ENCODE data around the gene BDKRB1.

Gene BDKRB1

DNA sequence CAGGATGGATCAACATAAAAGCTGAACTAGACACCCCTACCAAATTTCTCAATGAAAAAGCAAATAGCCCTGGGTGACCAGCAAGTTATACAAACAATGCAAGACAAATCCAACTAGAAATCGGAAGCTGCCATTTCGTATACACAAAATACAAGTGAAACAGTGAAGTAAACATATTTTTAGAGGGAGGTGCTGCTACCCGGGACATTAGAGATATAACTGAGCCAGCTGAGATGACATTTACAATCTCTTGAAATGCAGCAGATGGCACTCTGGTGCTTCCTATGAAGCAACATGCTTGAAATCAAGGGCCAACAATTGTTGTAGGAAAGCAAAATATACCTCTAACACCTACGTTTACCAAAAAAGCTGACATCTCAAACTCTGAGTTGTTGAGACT, 25.5 kb downstream of the BDKRB1 start:
- DNase-seq (ENCODE audit: low read depth) = no peak

DNA sequence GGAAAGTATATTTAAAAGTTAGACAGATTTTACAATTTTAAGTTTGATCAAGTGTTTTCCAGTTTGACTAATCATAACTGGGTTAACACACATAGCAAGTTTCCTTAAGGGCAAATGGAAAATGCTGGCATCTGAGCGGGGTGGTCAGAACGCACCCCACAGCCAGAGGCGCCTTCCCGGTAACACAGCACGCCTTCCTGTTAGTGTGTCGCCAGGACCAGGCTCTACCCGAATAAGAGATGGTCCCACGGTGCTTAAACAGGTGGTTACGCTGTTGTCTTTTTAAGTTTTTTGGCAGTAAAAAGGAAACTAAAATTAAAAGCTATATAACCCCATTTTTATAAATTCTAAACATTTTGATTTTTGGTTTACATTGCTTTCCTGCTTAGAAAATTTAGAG, 28.0 kb downstream of the BDKRB1 start:
- DNase-seq (ENCODE audit: low read depth) = no peak

DNA sequence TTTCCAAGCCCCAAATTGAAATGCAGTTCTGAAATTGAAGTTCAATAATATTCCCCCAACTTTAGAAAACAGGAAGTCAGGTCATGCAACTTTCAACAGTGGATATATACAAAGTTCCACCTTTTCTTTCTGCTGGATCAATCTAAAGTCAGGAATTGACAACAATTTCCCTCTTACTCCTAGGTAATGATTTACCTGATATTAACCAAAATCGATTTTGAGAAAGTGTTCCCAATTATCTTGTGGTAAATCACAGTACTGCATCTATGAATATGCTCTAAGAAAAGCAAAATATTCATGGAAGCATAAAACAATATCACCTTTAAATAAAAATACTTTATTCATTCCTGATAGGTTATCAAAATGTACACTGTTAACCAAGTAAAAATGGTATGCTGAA, 28.4 kb downstream of the BDKRB1 start:
- DNase-seq (ENCODE audit: low read depth) = no peak

DNA sequence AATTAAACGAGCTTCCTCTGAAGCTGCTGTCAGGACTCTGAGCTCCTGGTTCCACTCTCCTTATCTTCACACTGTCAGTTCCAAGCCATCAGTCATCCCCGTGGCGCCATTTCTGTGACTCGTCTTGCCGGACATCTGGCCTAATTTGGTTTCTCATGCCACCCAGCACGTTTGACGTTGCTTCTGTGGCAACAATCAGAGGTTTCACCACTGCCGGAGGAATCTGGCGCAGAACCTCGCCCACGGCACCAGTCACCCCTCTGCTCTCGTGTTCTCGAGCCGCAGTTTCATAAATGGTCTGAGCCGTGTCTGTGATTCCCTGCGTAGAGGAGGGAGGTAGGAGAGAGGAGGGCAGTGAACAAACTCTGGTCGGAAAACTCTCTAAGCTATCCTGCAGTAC, 29.7 kb downstream of the BDKRB1 start:
- no peak for DNase-seq (ENCODE audit: low read depth)

DNA sequence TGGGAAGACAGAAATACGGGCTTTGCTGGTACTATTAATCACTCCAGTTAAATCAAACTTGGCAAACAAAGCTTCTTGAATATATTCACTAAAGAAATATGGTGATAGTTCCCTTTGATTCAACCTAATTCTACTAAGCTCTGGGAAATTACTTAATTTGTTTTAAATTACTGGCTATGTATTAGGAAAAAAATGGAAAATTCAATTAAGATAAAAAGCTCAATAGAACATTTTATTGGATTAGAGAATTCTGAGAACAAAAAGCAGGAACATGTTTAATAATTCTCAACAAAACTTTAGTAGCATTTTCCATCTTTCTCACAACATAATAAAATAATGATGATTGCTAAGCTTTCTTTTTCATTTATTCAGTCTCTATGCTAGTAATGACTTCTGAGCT, 30.2 kb downstream of the BDKRB1 start:
- no peak for DNase-seq (ENCODE audit: low read depth)

DNA sequence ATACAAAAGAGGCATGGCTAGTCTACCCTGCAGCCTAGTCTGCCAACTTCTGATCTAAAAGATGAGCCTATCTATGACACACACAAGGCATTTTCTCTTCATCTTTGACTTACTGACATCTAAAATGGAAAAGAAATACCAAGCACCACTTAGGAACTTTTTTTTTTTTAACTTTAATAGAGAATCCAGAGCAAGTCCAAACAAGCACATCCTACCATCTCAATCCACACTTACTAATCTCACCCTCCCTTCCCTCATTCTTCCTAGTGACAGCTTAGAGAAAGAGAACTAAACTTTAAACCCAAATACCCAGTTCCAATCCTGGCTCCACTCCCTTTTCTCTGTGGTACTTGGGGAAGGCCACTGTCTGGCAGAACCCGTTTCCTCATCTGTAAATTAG, 31.8 kb downstream of the BDKRB1 start:
- no peak for DNase-seq (ENCODE audit: low read depth)

DNA sequence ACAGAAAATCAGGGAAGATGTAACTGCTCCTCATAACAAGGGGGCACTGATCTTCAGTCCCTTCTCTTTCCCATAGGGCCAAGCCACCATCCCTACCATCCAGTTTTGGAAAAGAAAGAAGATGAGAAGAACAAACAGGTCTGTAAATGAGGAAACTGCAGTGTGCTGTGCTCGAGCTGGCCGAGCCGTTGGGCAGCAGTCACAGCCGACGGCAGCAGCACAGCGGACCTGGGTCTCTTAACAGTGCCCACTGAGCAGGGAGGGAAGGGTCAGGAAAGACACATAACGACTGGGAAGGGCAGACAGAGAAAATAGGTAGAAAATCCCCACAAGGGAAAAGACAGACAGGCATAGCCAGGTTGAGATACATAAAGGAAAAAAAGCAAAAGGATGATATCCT, 38.2 kb downstream of the BDKRB1 start:
- DNase-seq (ENCODE audit: low read depth) = no peak

DNA sequence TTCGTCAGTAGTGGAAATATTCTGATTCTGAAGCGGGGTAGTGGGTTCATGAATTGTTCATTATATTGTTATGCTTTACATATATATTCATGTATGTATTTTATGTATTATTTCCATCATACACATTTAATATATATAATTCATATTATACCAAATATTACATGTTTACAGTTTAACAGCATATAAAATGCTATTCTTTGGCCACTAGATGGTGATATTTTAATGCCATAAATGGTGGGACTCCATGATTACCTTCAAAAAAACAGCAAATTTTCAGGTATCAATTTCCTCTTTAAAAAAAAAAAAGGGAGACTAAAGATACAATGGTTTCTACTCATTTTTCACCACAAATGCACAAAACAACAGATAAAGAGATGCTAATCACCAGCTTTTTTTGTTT, 41.0 kb downstream of the BDKRB1 start:
- DNase-seq (ENCODE audit: low read depth) = no peak

DNA sequence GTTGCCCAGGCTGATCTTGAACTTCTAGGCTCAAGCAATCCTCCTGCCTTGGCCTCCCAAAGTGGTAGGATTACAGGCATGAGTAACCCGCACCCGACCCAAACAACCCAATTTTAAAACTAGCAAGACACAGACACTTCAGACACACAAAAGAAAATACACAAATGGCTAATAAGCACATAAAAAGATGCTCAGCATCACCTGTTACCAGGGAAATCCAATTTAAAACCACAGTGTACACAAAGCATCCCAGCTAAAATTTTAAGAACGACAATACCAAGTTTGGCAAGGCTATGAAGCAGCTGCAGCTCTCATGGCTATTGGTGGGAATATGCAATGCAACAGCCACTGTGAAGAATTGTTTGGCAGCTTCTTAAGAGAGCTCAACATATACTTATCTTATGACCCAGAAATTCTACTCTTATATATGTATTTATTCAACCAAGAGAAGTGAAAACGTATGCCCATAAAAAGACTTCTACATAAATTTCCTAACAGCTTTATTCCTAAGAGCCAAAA, 42.0 kb downstream of the BDKRB1 start:
- no peak for DNase-seq (ENCODE audit: low read depth)

DNA sequence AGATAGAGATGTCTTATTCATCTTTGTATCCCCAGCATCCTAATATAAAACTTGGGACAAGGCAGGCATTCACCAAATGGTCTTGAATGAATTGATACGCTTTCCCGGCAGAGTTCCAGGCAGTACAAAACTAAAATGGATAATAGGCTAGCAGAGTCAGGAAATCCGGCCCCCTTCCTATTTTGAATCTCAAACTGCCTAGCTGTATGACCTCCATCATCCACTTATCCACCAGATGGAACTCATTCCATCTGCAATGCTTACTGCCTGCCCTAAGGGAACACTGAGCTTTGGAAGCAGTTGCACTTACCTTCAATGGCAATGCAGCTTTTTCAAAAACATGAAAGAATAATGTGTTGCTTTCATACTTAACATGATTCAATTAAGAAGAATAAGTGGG, 43.4 kb downstream of the BDKRB1 start:
- DNase-seq (ENCODE audit: low read depth) = no peak

DNA sequence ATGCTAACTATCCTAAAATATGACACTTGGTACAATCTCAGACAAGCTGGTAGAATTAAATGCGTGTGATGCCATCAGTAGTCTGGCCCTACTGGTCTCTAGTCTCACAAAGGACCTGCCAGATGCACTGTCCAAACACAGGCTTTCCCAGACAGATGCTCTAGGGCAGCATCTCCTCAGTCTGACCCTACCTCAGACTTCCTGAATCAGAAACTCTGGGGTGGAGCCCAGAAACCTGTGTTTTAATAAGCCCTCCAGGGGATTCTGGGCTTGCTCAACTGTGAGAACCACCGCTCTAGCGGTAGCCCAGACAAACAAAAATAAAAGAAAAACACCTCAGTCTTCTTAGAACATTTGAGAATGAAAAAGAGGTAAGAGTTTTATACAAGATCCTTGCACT, 48.0 kb downstream of the BDKRB1 start:
- DNase-seq (ENCODE audit: low read depth) = no peak

DNA sequence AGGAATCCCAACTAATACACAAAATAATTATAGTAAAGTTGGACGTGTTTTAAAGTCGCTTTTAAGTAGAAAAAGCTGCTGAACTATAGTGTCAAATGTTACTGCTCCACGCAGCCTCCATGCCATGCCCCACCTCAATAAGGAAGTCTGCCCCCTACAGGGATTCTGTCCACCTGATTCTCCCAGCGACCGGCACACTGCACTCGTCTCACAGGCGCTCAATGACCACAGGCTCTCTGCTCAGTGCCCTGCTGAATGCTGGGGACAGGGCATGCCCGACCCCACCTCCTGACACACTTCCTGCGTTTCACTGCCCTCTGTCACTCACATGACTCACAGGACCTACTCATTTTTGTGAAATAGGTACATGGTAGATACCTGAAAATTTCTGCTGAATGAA, 48.9 kb downstream of the BDKRB1 start:
- no peak for DNase-seq (ENCODE audit: low read depth)

DNA sequence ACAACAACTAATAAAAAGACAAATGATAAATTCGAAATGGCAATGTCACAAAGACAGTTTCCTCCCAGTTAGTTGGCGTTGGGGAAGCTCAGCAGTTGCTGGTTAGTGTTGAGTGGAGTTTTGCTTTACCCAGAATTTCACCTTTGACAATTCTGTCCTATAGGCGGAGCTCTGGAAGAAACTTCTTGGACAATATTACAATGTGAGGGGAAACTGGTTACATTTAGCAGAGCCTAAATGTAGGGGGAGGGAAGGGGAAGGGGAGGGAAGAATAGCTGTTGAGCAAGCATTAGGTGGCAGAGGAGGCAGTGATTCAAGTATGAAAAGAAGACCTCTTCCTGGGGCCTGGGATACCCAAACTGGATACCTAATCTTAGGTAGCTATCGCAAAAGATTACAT, 51.4 kb downstream of the BDKRB1 start:
- DNase-seq (ENCODE audit: low read depth) = no peak

DNA sequence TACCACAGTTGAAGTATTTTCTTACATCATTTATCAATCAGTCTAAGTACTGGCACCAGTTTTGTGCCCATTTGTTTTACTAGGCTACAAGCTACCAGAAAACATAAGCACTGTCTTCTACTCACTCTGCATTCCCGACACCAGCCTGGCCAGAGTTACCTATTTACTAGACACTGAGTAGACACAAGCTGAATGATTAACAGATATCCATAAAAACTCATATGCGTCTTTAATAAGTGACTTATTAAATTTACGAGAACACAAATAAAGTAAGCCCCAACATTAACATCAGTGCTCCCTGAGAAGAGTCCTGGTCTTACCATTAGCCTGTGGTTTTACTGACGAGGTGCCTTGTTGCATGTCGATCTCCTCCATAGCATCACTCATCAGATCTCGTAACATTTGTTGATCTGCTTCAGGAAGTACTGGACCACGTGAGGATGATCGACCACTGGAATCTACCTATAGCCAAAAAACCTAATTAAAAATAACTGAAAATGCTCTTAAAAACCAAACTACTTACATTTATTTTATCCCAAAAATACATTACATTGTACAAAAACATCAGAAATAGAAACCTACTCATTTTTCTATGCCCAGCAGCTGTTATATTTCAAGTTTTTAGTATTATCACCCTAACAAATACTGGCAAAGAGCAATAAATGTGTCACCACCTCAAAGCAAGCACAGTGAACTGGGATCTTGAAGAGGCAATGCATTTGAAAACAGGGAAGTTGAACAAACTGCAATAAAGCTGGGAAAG, 53.3 kb downstream of the BDKRB1 start:
- DNase-seq (ENCODE audit: low read depth) = no peak

DNA sequence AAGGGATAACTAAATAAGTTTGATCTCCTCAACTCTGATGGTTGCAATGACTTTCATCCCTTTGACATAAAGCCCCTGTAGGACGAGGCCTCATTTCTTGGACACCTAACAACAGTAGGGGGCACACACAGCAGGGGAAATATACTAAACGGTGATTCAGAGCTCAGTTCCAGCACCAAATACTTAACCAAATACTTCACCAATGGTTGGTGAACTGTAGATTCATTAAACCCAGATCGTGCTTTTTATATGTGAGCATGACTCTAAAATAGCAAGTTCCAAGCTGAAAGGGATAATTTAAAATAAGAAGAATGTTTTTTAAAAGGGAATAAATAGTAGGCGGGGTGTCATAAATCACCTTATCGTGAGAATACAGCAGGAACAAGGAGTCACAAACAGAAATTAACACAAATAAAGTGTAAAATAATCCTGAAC, 53.9 kb downstream of the BDKRB1 start:
- no peak for DNase-seq (ENCODE audit: low read depth)

DNA sequence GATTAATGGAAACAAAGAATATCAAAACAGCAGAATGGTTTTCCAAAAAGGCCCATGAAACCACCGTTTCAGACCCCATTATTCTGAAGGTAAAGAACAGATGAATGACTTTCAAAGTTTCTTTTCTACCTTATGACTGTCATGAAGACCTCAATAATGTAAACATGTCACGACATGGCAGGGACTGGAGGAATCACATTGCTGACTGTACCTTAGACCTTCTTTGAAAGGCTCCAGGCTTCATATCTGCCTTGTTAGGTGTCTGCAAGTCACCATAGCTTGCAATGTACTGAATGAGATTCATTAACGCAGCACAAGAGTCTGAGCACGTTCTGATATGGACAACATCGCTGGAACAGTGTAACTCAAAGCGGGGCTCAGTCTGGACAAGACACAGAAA, 54.9 kb downstream of the BDKRB1 start:
- DNase-seq (ENCODE audit: low read depth) = no peak

Measured in T follicular helper cell (primary cell).